AG10803 (cell line): ENCODE results near the gene CUL4A.
A peak's percentile ranks its signal among the peaks of the same experiment; 100 is the strongest.

Experiments
- DNase-seq: peaks from one replicate; pipeline ENCODE4 v3.0.0; 2010; ENCODE audit warnings: low read depth
- H3K4me3 ChIP-seq: 2 replicates; pipeline ENCODE4 v1.5.1; 2011; ENCODE audit warnings: mild to moderate bottlenecking, low read length, control low read depth
- CTCF ChIP-seq: conservative IDR thresholded peaks from 2 replicates; pipeline ENCODE4 v1.5.1; 2011; ENCODE audit warnings: mild to moderate bottlenecking, low read length, control low read depth, inconsistent platforms

The CUL4A gene

GRCh38 chr13:113187883-113188665 is 21.3 kb upstream of the CUL4A start:
- TF ChIP-seq CTCF: no peak
- DNase-seq: no peak
- H3K4me3 ChIP-seq: no peak overlapping the region

- no peak overlapping the region for H3K4me3 ChIP-seq
- TF ChIP-seq CTCF: no peak
- DNase-seq: no peak
These were observed 19.2 kb upstream of the CUL4A start for GRCh38 chr13:113190181-113190580.

GRCh38 chr13:113192279-113192678 is 17.1 kb upstream of the CUL4A start:
- DNase-seq: no peak
- TF ChIP-seq CTCF: no peak
- H3K4me3 ChIP-seq: no peak overlapping the region

- no peak overlapping the region for H3K4me3 ChIP-seq
- DNase-seq: peak; percentile 77
- no peak for TF ChIP-seq CTCF
These were observed 16.5 kb upstream of the CUL4A start for GRCh38 chr13:113192902-113193301.

- no peak for DNase-seq
- no peak overlapping the region for H3K4me3 ChIP-seq
- no peak for TF ChIP-seq CTCF
These were observed 14.1 kb upstream of the CUL4A start for GRCh38 chr13:113195360-113195759.

GRCh38 chr13:113196970-113197737 is 12.3 kb upstream of the CUL4A start:
- no peak overlapping the region for H3K4me3 ChIP-seq
- DNase-seq: no peak
- no peak for TF ChIP-seq CTCF

GRCh38 chr13:113201815-113202214 is 7.6 kb upstream of the CUL4A start:
- no peak overlapping the region for H3K4me3 ChIP-seq
- DNase-seq: no peak
- TF ChIP-seq CTCF: no peak
